ENCODE measurements around the gene RYR2. TPM values are rescaled to one million over a fixed set of nuclear protein-coding genes. Genes with fewer than 3 reads are reported as not detected.

Gene RYR2
- total RNA-seq, 1 experiment from 2014 or later = 0.03 TPM

- no TSS peak for BruUV-seq (replicated peaks)
- DNase-seq (ENCODE audit: low read depth, low spot score) (no peak), ATAC-seq (no peak)
- POLR2A ChIA-PET = no interaction called here
- CTCF ChIA-PET = no interaction called here
- H3K4me1 ChIP-seq (ENCODE audit: control insufficient read depth, insufficient read depth, low read length) = no peaks in the 10 kb centered on the region
- H3K4me3 ChIP-seq (ENCODE audit: low read depth in 2 of 2, low read length in 2 of 2) = no peak overlapping the region
- TF ChIP-seq POLR2AphosphoS5 (IDR thresholded peaks at IDR 0.05; ENCODE audit: low read depth, low read length) = no peak
- TF ChIP-seq SIN3A (IDR thresholded peaks at IDR 0.05; ENCODE audit: borderline replicate concordance, insufficient read depth, low read depth, low read length) = no peak
- TF ChIP-seq, protein P1, sequence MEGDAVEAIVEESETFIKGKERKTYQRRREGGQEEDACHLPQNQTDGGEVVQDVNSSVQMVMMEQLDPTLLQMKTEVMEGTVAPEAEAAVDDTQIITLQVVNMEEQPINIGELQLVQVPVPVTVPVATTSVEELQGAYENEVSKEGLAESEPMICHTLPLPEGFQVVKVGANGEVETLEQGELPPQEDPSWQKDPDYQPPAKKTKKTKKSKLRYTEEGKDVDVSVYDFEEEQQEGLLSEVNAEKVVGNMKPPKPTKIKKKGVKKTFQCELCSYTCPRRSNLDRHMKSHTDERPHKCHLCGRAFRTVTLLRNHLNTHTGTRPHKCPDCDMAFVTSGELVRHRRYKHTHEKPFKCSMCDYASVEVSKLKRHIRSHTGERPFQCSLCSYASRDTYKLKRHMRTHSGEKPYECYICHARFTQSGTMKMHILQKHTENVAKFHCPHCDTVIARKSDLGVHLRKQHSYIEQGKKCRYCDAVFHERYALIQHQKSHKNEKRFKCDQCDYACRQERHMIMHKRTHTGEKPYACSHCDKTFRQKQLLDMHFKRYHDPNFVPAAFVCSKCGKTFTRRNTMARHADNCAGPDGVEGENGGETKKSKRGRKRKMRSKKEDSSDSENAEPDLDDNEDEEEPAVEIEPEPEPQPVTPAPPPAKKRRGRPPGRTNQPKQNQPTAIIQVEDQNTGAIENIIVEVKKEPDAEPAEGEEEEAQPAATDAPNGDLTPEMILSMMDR (IDR thresholded peaks at IDR 0.05) = no peak
- no peak for TF ChIP-seq TCF7L2 (IDR thresholded peaks at IDR 0.05; ENCODE audit: low read depth, low read length)
- TF ChIP-seq, protein P2, sequence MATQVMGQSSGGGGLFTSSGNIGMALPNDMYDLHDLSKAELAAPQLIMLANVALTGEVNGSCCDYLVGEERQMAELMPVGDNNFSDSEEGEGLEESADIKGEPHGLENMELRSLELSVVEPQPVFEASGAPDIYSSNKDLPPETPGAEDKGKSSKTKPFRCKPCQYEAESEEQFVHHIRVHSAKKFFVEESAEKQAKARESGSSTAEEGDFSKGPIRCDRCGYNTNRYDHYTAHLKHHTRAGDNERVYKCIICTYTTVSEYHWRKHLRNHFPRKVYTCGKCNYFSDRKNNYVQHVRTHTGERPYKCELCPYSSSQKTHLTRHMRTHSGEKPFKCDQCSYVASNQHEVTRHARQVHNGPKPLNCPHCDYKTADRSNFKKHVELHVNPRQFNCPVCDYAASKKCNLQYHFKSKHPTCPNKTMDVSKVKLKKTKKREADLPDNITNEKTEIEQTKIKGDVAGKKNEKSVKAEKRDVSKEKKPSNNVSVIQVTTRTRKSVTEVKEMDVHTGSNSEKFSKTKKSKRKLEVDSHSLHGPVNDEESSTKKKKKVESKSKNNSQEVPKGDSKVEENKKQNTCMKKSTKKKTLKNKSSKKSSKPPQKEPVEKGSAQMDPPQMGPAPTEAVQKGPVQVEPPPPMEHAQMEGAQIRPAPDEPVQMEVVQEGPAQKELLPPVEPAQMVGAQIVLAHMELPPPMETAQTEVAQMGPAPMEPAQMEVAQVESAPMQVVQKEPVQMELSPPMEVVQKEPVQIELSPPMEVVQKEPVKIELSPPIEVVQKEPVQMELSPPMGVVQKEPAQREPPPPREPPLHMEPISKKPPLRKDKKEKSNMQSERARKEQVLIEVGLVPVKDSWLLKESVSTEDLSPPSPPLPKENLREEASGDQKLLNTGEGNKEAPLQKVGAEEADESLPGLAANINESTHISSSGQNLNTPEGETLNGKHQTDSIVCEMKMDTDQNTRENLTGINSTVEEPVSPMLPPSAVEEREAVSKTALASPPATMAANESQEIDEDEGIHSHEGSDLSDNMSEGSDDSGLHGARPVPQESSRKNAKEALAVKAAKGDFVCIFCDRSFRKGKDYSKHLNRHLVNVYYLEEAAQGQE (IDR thresholded peaks at IDR 0.05; ENCODE audit: insufficient read depth in 1 of 2, low read depth in 2 of 2, low read length in 1 of 2) = no peak
- H3K27ac ChIP-seq (ENCODE audit: low read length) = no peak overlapping the region
- H3K27me3 ChIP-seq (ENCODE audit: control insufficient read depth, insufficient read depth, low read length) = no peaks in the 10 kb centered on the region
- no peaks in the 10 kb centered on the region for H3K9me3 ChIP-seq (ENCODE audit: control insufficient read depth, insufficient read depth, low read depth, low read length)
- H3K36me3 ChIP-seq (ENCODE audit: control insufficient read depth, insufficient read depth, low read length) = no peaks in the 10 kb centered on the region
- intact Hi-C loops (cut with micrococcal nuclease; ENCODE audit: unreplicated experiment) (no loop called here), in situ Hi-C loops (cut with HindIII; ENCODE audit: low pct_unique_long_range_greater_than_20kb, low sequenced_read_pairs) (no loop called here)
Observed at GRCh38 chr1:237754627-237755026, 712.6 kb downstream of the RYR2 start.

DNA sequence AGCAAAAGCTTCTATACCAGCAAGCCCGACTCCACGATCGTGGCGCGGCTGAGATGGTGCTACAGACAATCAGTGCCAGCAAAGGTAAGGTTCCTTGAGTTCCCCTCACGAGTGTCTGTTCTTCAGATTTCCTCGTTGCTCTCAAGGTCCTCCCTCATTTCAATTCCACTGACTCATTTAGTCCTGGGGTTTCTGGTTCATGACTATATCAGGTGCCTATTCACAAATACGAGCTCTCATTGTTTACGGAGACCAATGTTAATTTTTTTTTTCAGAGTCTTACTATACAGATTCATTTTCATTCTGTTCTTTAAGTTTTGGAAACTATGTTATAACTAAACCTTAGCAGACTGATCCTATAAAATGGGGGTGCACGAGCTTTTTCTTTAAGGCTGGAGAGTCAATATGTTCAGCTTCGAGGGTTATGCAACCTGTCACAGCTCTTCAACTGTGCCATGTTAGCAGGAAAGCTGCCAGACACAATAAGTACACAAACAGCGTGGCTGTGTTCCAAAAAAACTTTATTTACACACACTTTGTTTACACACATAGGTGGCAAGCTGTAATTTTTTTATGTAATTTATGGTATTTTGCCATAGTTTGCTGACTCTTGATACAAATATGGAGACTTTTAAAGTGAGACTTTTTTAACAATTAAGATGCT, 714.5 kb downstream of the RYR2 start:
- no TSS peak for BruUV-seq (replicated peaks)

More for the DNA sequence above, 714.5 kb downstream of the RYR2 start:
- ATAC-seq = no peak
- H3K4me3 ChIP-seq (ENCODE audit: low read depth in 2 of 2, low read length in 2 of 2) = no peak overlapping the region
- H3K27ac ChIP-seq (ENCODE audit: low read length) = no peak overlapping the region
- in situ Hi-C loops (cut with HindIII; ENCODE audit: low pct_unique_long_range_greater_than_20kb, low sequenced_read_pairs) = no loop called here
- H3K4me1 ChIP-seq (ENCODE audit: control insufficient read depth, insufficient read depth, low read length) = no peaks in the 10 kb centered on the region
- no peaks in the 10 kb centered on the region for H3K36me3 ChIP-seq (ENCODE audit: control insufficient read depth, insufficient read depth, low read length)
- intact Hi-C loops (cut with micrococcal nuclease; ENCODE audit: unreplicated experiment) = no loop called here
- ChIA-PET POLR2A (no interaction called here), CTCF (no interaction called here)
- TF ChIP-seq, protein P2 (IDR thresholded peaks at IDR 0.05; ENCODE audit: insufficient read depth in 1 of 2, low read depth in 2 of 2, low read length in 1 of 2) = no peak
- TF ChIP-seq SIN3A (IDR thresholded peaks at IDR 0.05; ENCODE audit: borderline replicate concordance, insufficient read depth, low read depth, low read length) (no peak), POLR2AphosphoS5 (IDR thresholded peaks at IDR 0.05; ENCODE audit: low read depth, low read length) (no peak), TCF7L2 (IDR thresholded peaks at IDR 0.05; ENCODE audit: low read depth, low read length) (no peak)
- TF ChIP-seq, protein P1 (IDR thresholded peaks at IDR 0.05) = no peak
- no peaks in the 10 kb centered on the region for H3K9me3 ChIP-seq (ENCODE audit: control insufficient read depth, insufficient read depth, low read depth, low read length)
- DNase-seq (ENCODE audit: low read depth, low spot score) = no peak
- H3K27me3 ChIP-seq (ENCODE audit: control insufficient read depth, insufficient read depth, low read length) = no peaks in the 10 kb centered on the region

Measured in Panc1 (cell line).